ENCODE results near the gene PLPPR1. TPM values are rescaled to one million over a fixed set of nuclear protein-coding genes. Genes with fewer than 3 reads are reported as not detected.

The PLPPR1 gene
- total RNA-seq, 1 experiment from 2014 or later, result not detected

DNA sequence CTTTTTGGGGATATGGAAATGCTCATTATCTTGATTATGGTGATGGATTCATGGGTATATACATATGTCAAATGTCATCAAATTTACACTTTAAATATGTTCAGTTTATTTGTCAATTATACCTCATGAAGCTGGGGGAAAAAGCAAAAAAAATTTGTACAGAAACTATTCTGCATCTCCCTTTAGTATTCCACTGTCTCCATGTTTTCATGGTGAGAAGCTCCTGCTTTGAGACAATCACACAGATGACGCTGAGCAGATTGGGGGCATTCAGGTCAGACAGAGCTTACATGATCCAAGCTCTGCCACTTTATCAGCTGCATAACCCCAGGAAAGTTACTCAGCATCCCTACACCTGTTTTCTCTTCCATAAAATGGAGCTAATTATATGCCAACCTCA, 101.5 kb downstream of the PLPPR1 start:
- intact Hi-C loops (cut with micrococcal nuclease; ENCODE audit: unreplicated experiment), result no loop called here
- Histone ChIP-seq H3K27ac (ENCODE audit: low read depth, low read length, poor library complexity, severe bottlenecking) (no peak overlapping the region), H3K9me3 (ENCODE audit: low read depth, low read length, poor library complexity, severe bottlenecking) (no peaks in the 10 kb centered on the region), H3K36me3 (ENCODE audit: insufficient read depth, low read length, poor library complexity, severe bottlenecking) (no peaks in the 10 kb centered on the region), H3K4me1 (ENCODE audit: insufficient read depth, low read length, poor library complexity, severe bottlenecking) (no peaks in the 10 kb centered on the region), H3K4me3 (ENCODE audit: low read depth, low read length, poor library complexity, severe bottlenecking) (no peak overlapping the region), H3K27me3 (replicated peaks; ENCODE audit: insufficient read depth, low read depth, low read length, poor library complexity) (no peaks in the 10 kb centered on the region)
- ChIA-PET CTCF (no interaction called here), POLR2A (ENCODE audit: low non-redundant PET) (no interaction called here)
- TF ChIP-seq EZH2 (IDR thresholded peaks at IDR 0.05; ENCODE audit: borderline replicate concordance, low read depth, low read length, poor library complexity, severe bottlenecking), result no peak
- TF ChIP-seq, protein P1, sequence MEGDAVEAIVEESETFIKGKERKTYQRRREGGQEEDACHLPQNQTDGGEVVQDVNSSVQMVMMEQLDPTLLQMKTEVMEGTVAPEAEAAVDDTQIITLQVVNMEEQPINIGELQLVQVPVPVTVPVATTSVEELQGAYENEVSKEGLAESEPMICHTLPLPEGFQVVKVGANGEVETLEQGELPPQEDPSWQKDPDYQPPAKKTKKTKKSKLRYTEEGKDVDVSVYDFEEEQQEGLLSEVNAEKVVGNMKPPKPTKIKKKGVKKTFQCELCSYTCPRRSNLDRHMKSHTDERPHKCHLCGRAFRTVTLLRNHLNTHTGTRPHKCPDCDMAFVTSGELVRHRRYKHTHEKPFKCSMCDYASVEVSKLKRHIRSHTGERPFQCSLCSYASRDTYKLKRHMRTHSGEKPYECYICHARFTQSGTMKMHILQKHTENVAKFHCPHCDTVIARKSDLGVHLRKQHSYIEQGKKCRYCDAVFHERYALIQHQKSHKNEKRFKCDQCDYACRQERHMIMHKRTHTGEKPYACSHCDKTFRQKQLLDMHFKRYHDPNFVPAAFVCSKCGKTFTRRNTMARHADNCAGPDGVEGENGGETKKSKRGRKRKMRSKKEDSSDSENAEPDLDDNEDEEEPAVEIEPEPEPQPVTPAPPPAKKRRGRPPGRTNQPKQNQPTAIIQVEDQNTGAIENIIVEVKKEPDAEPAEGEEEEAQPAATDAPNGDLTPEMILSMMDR (conservative IDR thresholded peaks at IDR 0.05; ENCODE audit: low read depth, low read length), result no peak
- no TSS peak for BruUV-seq (replicated peaks)
- no peak for DNase-seq (ENCODE audit: low spot score)

DNA sequence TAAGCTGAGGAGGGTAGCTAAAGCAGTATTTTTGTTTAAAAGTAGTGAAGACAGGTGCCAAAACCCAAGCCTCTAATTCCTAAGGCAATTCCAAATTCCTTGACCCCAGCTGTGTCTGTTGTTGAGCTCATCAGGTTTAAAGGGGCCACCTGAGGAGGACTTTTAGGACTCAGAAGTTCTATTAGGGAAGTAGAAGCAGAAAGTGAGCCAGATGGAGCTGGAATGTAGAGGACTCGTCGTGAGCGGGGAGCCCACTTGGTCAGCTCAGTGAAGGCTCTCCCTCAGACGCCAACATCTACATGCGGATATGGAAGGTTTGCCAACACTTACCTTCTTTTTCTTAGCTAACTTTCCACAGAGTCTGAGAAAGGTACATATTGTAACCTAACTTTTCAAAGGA, 102.8 kb downstream of the PLPPR1 start:
- Histone ChIP-seq H3K36me3 (ENCODE audit: insufficient read depth, low read length, poor library complexity, severe bottlenecking) (no peaks in the 10 kb centered on the region), H3K4me1 (ENCODE audit: insufficient read depth, low read length, poor library complexity, severe bottlenecking) (no peaks in the 10 kb centered on the region), H3K4me3 (ENCODE audit: low read depth, low read length, poor library complexity, severe bottlenecking) (no peak overlapping the region), H3K27ac (ENCODE audit: low read depth, low read length, poor library complexity, severe bottlenecking) (no peak overlapping the region), H3K9me3 (ENCODE audit: low read depth, low read length, poor library complexity, severe bottlenecking) (no peaks in the 10 kb centered on the region), H3K27me3 (replicated peaks; ENCODE audit: insufficient read depth, low read depth, low read length, poor library complexity) (no peaks in the 10 kb centered on the region)
- ChIA-PET CTCF (no interaction called here), POLR2A (ENCODE audit: low non-redundant PET) (no interaction called here)
- intact Hi-C loops (cut with micrococcal nuclease; ENCODE audit: unreplicated experiment), result no loop called here
- no TSS peak for BruUV-seq (replicated peaks)
- DNase-seq (ENCODE audit: low spot score), result no peak
- TF ChIP-seq, protein P1 (conservative IDR thresholded peaks at IDR 0.05; ENCODE audit: low read depth, low read length), result no peak
- TF ChIP-seq EZH2 (IDR thresholded peaks at IDR 0.05; ENCODE audit: borderline replicate concordance, low read depth, low read length, poor library complexity, severe bottlenecking), result no peak

DNA sequence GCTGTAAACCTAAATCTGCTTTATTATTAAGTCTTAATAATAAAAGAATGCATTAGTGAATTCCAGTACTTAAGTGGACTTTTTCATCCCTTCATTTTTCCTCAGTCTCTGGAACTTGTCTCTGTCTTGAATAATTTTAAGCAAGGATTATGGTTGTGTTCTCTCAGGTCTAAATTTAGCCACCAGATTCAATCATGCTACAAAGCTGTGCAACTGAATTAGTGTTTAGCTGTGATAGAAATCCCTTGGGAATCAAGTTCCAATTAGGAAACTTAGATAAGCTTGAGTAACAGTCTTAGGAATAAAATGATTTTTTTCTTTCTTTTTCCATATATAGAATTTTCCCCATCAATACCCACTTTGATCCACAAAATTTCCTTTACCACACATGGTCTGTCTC, 104.3 kb downstream of the PLPPR1 start:
- ChIA-PET CTCF (no interaction called here), POLR2A (ENCODE audit: low non-redundant PET) (no interaction called here)
- no peak overlapping the region for H3K27ac ChIP-seq (ENCODE audit: low read depth, low read length, poor library complexity, severe bottlenecking)
- H3K9me3 ChIP-seq (ENCODE audit: low read depth, low read length, poor library complexity, severe bottlenecking), result no peaks in the 10 kb centered on the region
- no peaks in the 10 kb centered on the region for H3K4me1 ChIP-seq (ENCODE audit: insufficient read depth, low read length, poor library complexity, severe bottlenecking)
- H3K27me3 ChIP-seq (replicated peaks; ENCODE audit: insufficient read depth, low read depth, low read length, poor library complexity), result no peaks in the 10 kb centered on the region
- TF ChIP-seq EZH2 (IDR thresholded peaks at IDR 0.05; ENCODE audit: borderline replicate concordance, low read depth, low read length, poor library complexity, severe bottlenecking), result no peak
- TF ChIP-seq, protein P1 (conservative IDR thresholded peaks at IDR 0.05; ENCODE audit: low read depth, low read length), result no peak
- no TSS peak for BruUV-seq (replicated peaks)
- DNase-seq (ENCODE audit: low spot score), result no peak
- intact Hi-C loops (cut with micrococcal nuclease; ENCODE audit: unreplicated experiment), result no loop called here
- H3K36me3 ChIP-seq (ENCODE audit: insufficient read depth, low read length, poor library complexity, severe bottlenecking), result no peaks in the 10 kb centered on the region
- no peak overlapping the region for H3K4me3 ChIP-seq (ENCODE audit: low read depth, low read length, poor library complexity, severe bottlenecking)
